ENCODE data around the gene RFX8.
A peak's percentile ranks its signal among the peaks of the same experiment; 100 is the strongest.
"Not testable (repeated sequence)": the region's sequence is repeated elsewhere in the genome, so short reads cannot be mapped to it uniquely, and the experiment has no call there.

Gene RFX8

DNA sequence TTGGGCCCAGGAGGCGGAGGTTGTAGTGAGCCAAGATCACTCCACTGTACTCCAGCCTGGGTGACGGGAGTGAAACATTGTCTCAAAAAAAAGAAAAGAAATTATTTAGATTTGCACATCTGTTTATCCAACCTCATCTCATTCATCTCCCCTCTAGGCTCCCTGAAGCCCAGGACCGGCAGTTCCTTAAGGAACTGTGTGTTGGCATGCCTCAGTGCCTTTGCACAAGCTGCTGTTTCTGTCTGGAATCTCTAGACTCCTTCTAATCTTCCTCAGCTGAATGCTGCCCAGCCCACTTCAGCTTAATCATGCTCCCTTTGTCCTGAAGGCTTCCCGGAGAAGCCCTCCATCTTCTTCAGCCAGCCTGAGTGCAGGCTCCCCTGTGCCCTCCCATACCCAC is 10.9 kb upstream of the RFX8 start:
- DNase-seq = no peak

- no peak for DNase-seq
Observed at GRCh38 chr2:101480764-101481163, 5.9 kb upstream of the RFX8 start.

GRCh38 chr2:101479810-101480209 is 4.9 kb upstream of the RFX8 start:
- DNase-seq = no peak

DNA sequence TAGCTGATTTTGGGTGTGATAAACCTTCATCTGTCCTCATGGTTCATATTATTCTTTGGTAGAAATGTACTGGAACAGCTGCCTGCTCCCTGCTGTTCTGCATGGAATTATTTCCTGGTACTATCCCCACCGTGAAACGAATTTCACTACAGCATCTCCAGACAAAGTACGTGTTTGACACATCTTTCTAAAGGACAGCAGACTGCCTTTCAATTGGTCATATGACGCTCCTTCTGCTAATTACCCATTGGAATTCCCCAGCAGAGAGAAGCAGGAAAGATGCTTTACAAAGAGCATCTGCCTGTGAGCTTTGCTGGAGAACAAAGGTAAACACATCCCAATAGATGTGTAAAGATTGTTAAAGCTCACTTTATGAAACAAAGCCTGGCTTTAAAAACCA is 4.4 kb upstream of the RFX8 start:
- DNase-seq = no peak

GRCh38 chr2:101478181-101479001 is 3.5 kb upstream of the RFX8 start:
- no peak for DNase-seq

GRCh38 chr2:101477556-101477955 is 2.6 kb upstream of the RFX8 start:
- no peak for DNase-seq

GRCh38 chr2:101476605-101477208 is 1.8 kb upstream of the RFX8 start:
- no peak for DNase-seq

DNA sequence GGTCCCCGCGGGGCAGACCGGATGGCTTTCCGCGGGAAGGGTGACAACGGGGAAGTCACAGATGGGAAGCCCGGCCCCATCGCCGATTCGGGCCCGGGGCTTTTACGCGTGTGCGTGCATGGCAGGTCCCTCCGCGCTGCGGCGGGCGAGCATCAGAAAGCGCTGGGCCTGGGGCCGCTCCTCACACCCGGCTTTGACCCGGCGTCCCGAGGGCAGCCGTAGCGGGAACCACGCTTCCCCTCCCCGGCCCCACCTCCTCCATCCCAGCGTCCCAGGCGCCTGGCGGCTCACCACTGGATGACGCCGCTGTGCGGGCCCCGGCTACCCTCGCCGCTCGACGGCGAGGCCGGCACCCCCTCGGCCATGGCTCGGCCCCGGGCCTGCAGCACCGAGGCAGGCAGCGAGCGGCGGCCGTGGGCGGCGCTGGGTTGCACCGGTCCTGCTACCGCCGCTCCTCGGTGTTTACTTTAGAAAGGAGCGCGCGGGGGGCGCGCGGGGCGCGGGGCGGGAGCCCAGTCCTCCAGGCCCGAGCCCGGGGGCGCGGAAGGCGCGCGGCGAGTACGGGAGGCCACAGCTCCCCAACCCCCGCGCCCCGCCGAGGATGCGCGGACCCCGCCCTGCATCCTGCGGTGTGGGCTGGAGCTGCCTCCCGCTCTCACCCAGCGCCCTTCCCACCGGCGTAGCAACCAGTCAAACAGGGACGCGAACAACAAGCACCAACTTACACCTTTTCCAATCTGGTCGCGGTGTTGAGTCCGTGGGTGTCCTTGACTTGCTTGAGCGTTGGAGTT is 806 bp downstream of the RFX8 start:
- DNase-seq = peak; percentile 47

- DNase-seq = no peak
Observed at GRCh38 chr2:101473591-101473910, 1.4 kb downstream of the RFX8 start.

- DNase-seq = no peak
Observed at GRCh38 chr2:101469863-101470262, 5.0 kb downstream of the RFX8 start.

DNA sequence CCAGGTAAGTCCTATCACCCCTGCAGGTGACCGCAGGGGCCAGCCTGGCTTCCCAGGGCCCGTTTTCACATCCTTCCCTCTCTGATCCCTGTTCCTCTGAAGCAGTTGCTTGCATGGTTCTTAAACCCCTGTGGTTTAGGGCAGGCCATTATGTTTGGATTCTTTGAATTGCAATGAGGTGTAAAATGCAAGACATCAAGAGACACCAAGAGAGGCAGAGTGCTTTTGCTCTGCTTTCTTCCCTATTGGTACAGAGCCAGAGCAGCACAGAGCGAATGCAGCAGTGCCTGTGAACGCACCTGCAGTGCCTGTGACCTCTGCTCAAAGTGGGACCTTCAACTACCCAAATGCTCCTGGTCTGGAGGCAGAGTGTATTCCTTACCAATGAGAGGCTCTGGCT is 7.6 kb downstream of the RFX8 start:
- no peak for DNase-seq

DNA sequence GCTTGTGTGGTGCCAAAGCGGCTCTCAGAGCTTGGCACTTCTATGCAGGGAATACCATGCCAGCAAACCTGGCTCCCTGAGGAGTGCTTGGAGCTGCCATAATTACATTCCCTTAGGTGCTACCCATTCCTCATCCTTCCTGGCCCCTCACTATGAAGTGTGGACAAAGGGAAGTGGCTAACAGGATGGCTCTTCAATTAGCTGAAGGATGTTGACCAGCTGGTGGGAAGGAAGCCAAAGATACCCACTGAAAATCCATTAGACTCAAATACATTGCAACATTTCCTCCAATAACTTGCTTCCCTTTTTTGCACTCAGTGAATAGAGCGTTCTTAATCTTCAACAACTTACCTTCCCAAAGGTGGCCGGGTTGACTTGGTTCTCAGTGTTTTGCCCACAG is 8.5 kb downstream of the RFX8 start:
- DNase-seq = no peak

DNA sequence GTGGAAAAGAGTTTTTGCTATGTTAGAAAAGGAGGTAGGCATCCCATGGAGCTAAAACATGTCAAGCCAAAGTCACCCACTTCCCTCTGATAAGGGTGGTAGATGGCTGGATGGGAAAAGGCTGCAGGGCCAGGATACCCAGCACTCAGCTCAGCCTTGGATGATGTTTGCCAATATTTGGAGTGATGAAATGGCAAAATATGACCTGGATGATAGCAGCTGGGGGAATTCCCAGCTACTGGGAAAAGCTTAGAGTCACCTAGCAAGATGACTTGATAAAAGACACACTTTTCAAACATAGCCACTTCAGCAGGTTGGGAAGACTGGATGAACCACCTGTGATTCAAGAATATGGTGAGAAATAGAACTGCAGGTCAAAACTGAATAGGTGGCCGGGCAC is 10.1 kb downstream of the RFX8 start:
- DNase-seq = no peak

GRCh38 chr2:101463911-101464641 is 10.8 kb downstream of the RFX8 start:
- DNase-seq = no peak

DNA sequence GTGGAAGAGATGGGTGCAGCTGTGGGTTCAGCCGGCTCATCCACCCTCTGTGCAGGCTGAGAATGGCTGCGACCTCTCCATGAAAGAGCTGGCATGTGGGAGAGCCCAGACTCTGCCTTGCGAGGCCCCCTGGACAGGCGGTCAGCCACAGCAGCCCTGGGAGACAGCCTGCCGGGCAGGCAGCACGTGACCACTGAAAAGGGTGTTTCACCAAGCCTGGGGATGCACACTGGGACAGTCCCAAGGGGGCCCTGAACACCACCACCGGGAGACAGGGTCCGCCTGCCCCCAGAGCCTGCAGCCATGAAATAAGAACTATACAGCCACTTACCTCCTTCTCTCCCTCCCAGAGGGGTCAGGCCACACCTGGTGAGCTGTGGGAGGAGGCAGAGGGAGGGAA is 11.5 kb downstream of the RFX8 start:
- no peak for DNase-seq

DNA sequence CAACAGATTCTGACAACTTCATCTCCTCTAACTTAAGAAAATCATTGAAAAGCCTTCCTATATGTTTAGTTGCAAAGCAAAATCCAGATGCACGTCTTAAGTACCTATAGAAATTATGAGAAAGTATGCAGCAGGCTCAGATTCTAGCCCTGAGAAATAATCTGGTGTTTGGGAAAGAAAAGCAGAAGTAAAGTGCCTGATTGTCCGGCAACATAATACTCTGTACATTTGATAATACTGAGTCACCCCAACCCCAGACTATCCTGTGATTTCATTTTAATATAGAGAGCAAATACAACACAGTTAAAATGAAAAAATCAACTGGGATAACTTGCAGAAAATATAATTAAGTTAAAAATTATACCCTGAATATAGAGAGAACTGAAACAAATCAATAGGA is 13.5 kb downstream of the RFX8 start:
- DNase-seq = no peak

- not testable (repeated sequence) for DNase-seq
Observed at GRCh38 chr2:101454408-101454807, 20.5 kb downstream of the RFX8 start.

- no peak for DNase-seq
Observed at GRCh38 chr2:101450965-101451364, 23.9 kb downstream of the RFX8 start.

DNA sequence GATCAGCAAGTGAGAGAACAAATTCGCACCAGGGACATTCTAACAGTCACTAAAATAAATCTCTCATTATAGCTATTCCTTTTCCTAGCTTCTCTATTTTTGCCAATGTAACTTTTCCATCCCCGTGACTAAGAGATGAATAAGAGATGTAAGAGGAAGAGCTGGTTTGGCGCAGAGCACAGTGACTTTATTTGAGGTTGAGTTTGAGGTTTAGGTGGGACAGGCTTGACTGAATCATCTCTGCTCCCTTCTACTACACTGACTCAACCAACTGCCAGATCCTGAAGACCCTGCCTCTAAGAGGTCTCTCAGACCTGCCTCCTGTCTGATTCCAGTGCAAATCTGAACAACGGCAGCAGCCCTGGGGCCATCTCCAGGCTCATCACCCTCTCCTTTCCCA is 28.0 kb downstream of the RFX8 start:
- no peak for DNase-seq

DNA sequence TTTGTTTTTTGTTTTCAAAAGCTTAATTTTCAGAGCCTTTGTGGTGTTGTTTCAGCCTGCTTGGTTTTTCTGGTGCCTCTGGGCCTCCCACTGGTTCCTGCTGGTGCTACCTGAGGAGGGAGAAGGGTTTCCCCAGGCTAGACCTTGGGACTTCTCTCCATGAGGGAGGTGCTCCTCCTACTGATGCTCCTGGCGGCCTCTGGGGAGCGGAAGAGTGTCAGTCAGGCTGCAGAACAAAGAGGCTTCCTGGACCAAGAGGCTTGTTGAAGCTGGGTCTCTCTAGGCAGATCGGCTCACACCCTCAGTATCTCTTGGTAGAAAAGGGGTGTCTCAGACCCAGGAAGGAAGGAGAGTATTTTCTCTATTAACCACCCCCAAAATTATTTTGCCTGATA is 32.2 kb downstream of the RFX8 start:
- DNase-seq = no peak

- DNase-seq = no peak
Observed at GRCh38 chr2:101442042-101442666, 32.8 kb downstream of the RFX8 start.

DNA sequence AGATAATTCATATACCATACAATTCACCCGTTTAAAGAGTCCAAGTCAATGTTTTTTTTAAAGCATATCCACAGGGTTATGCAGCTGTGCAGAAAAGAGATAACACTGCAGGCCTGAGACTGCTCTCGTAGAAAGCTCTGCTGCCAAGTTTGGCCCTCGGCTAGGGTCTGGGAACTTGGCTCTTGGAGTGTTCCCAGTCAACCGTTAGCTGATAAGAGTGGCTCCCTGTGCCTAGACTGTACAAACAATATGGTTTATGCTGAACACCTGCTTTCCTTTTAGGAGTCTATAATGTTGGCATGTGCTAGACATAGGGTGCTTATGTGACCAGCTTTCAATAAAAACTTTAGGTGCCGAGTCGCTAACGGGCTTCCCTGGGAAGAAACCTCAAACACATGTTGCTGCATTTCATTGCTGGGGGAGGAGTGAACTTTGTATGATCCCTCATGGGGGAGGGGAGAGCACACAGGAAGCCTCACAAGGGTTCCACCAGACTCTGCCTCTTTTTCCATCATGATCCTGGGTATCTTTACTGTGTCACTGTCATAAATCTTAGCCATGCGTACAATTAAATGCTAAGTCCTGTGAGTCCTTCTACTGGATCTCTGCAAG is 34.7 kb downstream of the RFX8 start:
- DNase-seq = no peak
